Body of pancreas (tissue), 4 donors: ENCODE measurements around the gene TDRD7.

ENCODE experiments used
- CTCF ChIP-seq, 7 experiments: fragments of 450-650 bp in 4 of 7; fragments of 200-600 bp in 3 of 7; sonication (generic) in 3 of 7; IDR thresholded peaks; one replicate each; pipeline ENCODE4 v1.5.1; 2016 to 2019; ENCODE audit warnings: antibody characterized with exemption in 7 of 7
- POLR2A ChIP-seq, 3 donors: fragments of 450-650 bp; IDR thresholded peaks; one replicate each; pipeline ENCODE4 v1.6.1; 2016; ENCODE audit warnings: antibody characterized with exemption in 3 of 3, mild to moderate bottlenecking in 2 of 3

DNA sequence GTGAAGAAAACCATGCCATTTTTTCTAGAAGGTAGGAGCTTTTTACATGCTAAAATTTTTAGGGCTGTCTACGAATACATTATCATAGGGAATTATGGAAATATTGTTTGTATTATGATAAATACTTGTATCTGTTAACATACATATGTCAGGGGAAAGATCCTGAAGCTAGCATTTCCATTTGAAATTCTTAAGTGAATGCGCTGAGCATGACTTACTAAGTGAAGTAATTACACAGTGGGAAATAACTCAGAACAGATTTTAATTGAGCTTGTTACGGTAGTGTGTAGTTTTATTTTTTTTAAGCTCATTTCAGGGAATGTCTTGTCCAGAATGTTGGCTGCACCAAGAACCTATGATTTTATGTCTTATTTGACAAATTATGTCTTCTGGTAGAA lies 19.1 kb downstream of the TDRD7 start:
- no peak for TF ChIP-seq POLR2A (IDR thresholded peaks at IDR 0.05)
- no peak for TF ChIP-seq CTCF (IDR thresholded peaks at IDR 0.05)
